Fibroblast of lung (primary cell): ENCODE data around the gene SNRK. TPM values are rescaled to one million over a fixed set of nuclear protein-coding genes. Genes with fewer than 3 reads are reported as not detected.

Experiments
- DNase-seq, 2 donors: peaks; one replicate each; pipeline versions ENCODE4 v3.0.0 to v3.0.0-alpha.2; 2010; ENCODE audit warnings: low read depth in 2 of 2
- H2AFZ ChIP-seq: 2 replicates; pipeline ENCODE4 v1.5.1; 2012; ENCODE audit warnings: low read length, control low read depth, inconsistent platforms
- H3K27ac ChIP-seq: 2 replicates; pipeline ENCODE4 v1.5.1; 2011; ENCODE audit warnings: low read length, control low read depth; ENCODE audit not compliant: insufficient read depth
- H3K27me3 ChIP-seq: 2 replicates; pipeline ENCODE4 v1.5.1; 2011; ENCODE audit warnings: mild to moderate bottlenecking, low read length; ENCODE audit not compliant: control insufficient read depth, insufficient read depth
- H3K36me3 ChIP-seq: 2 replicates; pipeline ENCODE4 v1.5.1; 2011; ENCODE audit warnings: low read length; ENCODE audit not compliant: control insufficient read depth, insufficient read depth
- H3K4me1 ChIP-seq: 2 replicates; pipeline ENCODE4 v1.5.1; 2011; ENCODE audit warnings: low read length; ENCODE audit not compliant: control insufficient read depth, insufficient read depth; ENCODE audit errors: extremely low read depth
- H3K4me2 ChIP-seq: 2 replicates; pipeline ENCODE4 v1.5.1; 2011; ENCODE audit warnings: low read length, control low read depth; ENCODE audit not compliant: insufficient read depth; ENCODE audit errors: extremely low read depth
- H3K4me3 ChIP-seq, 4 experiments: fragments of 200-600 bp in 1 of 4; sonication (generic) in 1 of 4; replicated peaks in 1 of 4; 2 replicates each; pipeline ENCODE4 v1.5.1; 2011 to 2016; ENCODE audit warnings: low read length in 4 of 4, low read depth in 3 of 4, mild to moderate bottlenecking in 3 of 4, control low read depth in 2 of 4, inconsistent platforms in 1 of 4, mixed read lengths in 1 of 4; ENCODE audit not compliant: insufficient read depth in 1 of 4; ENCODE audit errors: control extremely low read depth in 1 of 4
- H3K79me2 ChIP-seq: 2 replicates; pipeline ENCODE4 v1.5.1; 2012; ENCODE audit warnings: mild to moderate bottlenecking, low read length, inconsistent platforms; ENCODE audit not compliant: control insufficient read depth, insufficient read depth
- H3K9ac ChIP-seq: 2 replicates; pipeline ENCODE4 v1.5.1; 2011; ENCODE audit warnings: mild to moderate bottlenecking, low read length, control low read depth; ENCODE audit not compliant: insufficient read depth
- H3K9me3 ChIP-seq: 2 replicates; pipeline ENCODE4 v1.5.1; 2012; ENCODE audit warnings: low read depth, low read length; ENCODE audit not compliant: control insufficient read depth, insufficient read depth
- H4K20me1 ChIP-seq: 2 replicates; pipeline ENCODE4 v1.5.1; 2011; ENCODE audit warnings: low read length; ENCODE audit not compliant: control insufficient read depth, insufficient read depth; ENCODE audit errors: extremely low read depth
- EZH2 ChIP-seq: IDR thresholded peaks from 2 replicates; pipeline ENCODE4 v1.5.1; 2012; ENCODE audit warnings: low read length, control low read depth, mild to moderate bottlenecking; ENCODE audit errors: missing control alignments
- polyA plus RNA-seq, 2 donors: library from polyadenylated mRNA; depleted of rRNA in 1 of 2; stranded (reverse) in 1 of 2; unstranded in 1 of 2; fragments of >200 nt; gene quantifications; 2 replicates each; pipeline ENCODE4 v1.2.1, GENCODE V29; 2011 to 2012; ENCODE audit warnings: missing spikeins in 1 of 2
- total RNA-seq: library from RNA; depleted of rRNA; stranded (reverse); fragments of >200 nt; gene quantifications from 2 replicates; pipeline ENCODE4 v1.2.1, GENCODE V29; 2014
- TF ChIP-seq, protein P1 (sequence below), 2 donors: IDR thresholded peaks in 1 of 2; conservative IDR thresholded peaks in 1 of 2; 1 replicate in 1 of 2; 2 replicates in 1 of 2; pipeline ENCODE4 v1.5.1; 2011 to 2012; ENCODE audit warnings: low read length in 2 of 2, control low read depth in 1 of 2, inconsistent platforms in 1 of 2, low read depth in 1 of 2, mild to moderate bottlenecking in 1 of 2

SNRK gene
- total and polyA plus RNA-seq, 2 donors (not counting 1 experiment from before 2014, with no cell fraction given): 11.9 to 22.6 TPM

DNA sequence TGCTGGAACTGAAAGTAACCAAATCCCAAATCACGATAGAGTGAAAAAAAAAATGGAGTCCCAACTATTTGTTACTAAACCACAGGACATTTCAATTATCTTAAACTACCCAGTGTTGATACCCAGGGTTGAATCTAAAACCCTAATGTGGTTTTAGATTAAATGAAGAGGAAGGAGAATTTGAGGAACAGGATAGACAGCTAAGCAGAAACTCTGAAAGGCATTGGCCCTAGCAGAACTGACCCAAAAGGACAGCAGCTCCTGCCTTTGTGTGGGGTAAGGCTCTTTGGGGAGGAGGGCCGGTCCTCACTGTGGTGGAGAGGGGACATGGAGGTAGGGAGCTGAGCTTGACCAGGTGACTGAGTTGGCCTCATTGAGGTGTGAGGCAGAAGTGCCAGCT is 30.7 kb upstream of the SNRK start:
- no peaks in the 10 kb centered on the region for H4K20me1 ChIP-seq
- H3K9ac ChIP-seq: no peak overlapping the region
- TF ChIP-seq, protein P1, sequence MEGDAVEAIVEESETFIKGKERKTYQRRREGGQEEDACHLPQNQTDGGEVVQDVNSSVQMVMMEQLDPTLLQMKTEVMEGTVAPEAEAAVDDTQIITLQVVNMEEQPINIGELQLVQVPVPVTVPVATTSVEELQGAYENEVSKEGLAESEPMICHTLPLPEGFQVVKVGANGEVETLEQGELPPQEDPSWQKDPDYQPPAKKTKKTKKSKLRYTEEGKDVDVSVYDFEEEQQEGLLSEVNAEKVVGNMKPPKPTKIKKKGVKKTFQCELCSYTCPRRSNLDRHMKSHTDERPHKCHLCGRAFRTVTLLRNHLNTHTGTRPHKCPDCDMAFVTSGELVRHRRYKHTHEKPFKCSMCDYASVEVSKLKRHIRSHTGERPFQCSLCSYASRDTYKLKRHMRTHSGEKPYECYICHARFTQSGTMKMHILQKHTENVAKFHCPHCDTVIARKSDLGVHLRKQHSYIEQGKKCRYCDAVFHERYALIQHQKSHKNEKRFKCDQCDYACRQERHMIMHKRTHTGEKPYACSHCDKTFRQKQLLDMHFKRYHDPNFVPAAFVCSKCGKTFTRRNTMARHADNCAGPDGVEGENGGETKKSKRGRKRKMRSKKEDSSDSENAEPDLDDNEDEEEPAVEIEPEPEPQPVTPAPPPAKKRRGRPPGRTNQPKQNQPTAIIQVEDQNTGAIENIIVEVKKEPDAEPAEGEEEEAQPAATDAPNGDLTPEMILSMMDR (conservative IDR thresholded peaks at IDR 0.05 in 1 of 2, IDR thresholded peaks at IDR 0.05 in 1 of 2; ENCODE audit: low read depth in 1 of 2, low read length in 2 of 2): no peak
- no peak for TF ChIP-seq EZH2
- H3K27me3 ChIP-seq: peaks cover 6% of the 10 kb centered on the region
- H3K9me3 ChIP-seq: no peaks in the 10 kb centered on the region
- no peak overlapping the region for H2AFZ ChIP-seq
- no peaks in the 10 kb centered on the region for H3K36me3 ChIP-seq
- no peaks in the 10 kb centered on the region for H3K4me1 ChIP-seq
- no peak overlapping the region for H3K27ac ChIP-seq
- no peak overlapping the region for H3K4me2 ChIP-seq
- DNase-seq: no peak
- H3K79me2 ChIP-seq: no peaks in the 10 kb centered on the region
- no peak overlapping the region for H3K4me3 ChIP-seq

DNA sequence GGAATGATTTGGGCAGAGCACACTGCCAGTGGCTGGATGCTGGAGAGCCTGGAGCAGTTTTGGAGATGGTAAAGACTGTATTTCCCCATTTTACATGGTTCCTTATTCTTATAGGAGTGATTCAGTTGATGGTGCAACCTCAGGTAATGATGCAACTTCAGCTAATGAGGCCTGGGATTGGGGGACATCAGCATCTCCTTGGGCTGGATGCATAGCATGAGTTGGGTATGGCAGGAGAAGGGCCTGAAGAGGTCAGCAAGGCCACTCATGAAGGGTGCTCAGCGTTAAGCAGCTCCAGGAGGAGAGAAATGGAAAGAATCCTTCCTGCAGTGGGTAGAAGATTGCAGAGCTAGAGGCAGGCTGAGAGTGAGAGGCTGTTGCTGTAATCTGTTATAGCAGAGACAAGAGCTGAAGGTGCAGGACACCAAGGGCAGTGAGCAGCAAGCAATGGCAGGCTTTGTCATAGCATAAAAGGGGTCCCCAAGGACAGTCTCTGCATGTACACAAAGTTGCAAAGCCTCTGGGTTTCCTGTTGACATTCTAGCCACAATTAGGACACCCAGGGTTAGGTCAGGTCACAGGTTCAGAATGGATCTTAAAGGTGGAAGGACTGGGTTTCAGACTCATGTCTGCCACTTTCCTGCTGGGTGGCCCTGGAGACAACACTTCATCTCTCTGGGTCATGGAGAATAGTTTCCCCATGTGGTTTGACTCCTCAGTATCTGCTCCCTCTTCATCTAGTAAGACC is 29.5 kb upstream of the SNRK start:
- Histone ChIP-seq H3K79me2 (no peaks in the 10 kb centered on the region), H3K9me3 (no peaks in the 10 kb centered on the region), H3K4me2 (no peak overlapping the region), H3K27me3 (peaks cover 3% of the 10 kb centered on the region), H3K4me3 (no peak overlapping the region), H3K4me1 (no peaks in the 10 kb centered on the region), H3K9ac (no peak overlapping the region), H3K36me3 (no peaks in the 10 kb centered on the region), H3K27ac (no peak overlapping the region), H4K20me1 (no peaks in the 10 kb centered on the region), H2AFZ (no peak overlapping the region)
- DNase-seq: peak in 1 of 2 donors; percentile 13
- TF ChIP-seq EZH2: no peak
- TF ChIP-seq, protein P1 (conservative IDR thresholded peaks at IDR 0.05 in 1 of 2, IDR thresholded peaks at IDR 0.05 in 1 of 2; ENCODE audit: low read depth in 1 of 2, low read length in 2 of 2): no peak

DNA sequence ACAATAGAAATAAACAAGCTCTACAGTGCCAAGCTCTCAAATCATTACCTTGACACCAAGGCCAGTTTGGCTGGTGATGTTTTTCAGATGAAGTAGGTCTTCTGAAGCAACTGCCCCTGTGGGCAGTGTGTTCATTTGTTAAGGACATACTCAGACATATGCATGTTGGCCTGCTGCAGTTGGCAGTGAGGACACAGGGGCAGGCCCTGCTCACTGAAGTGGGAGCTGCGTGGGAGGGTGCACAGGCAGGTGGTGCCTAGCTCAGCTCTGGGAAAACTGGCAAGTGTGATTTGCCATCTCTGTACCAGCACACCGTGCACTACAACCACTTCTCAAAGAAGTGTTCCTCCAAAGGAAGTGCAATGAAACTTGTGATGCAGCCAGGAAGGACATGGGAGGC is 28.5 kb upstream of the SNRK start:
- Histone ChIP-seq H3K27ac (no peak overlapping the region), H3K79me2 (no peaks in the 10 kb centered on the region), H3K4me1 (no peaks in the 10 kb centered on the region), H3K36me3 (no peaks in the 10 kb centered on the region), H4K20me1 (no peaks in the 10 kb centered on the region), H3K9me3 (no peaks in the 10 kb centered on the region), H3K9ac (no peak overlapping the region), H3K4me3 (no peak overlapping the region), H3K27me3 (peaks cover 2% of the 10 kb centered on the region), H2AFZ (no peak overlapping the region), H3K4me2 (no peak overlapping the region)
- no peak for TF ChIP-seq EZH2
- TF ChIP-seq, protein P1 (conservative IDR thresholded peaks at IDR 0.05 in 1 of 2, IDR thresholded peaks at IDR 0.05 in 1 of 2; ENCODE audit: low read depth in 1 of 2, low read length in 2 of 2): no peak
- no peak for DNase-seq
